GM12872 (cell line): ENCODE results near the gene BUB1B.

Source experiments
- TF ChIP-seq, protein P1 (sequence below): IDR thresholded peaks from 3 replicates; pipeline ENCODE4 v1.5.1; 2011; ENCODE audit warnings: low read depth, mild to moderate bottlenecking, low read length, moderate library complexity; ENCODE audit not compliant: insufficient read depth

BUB1B gene, protein sequence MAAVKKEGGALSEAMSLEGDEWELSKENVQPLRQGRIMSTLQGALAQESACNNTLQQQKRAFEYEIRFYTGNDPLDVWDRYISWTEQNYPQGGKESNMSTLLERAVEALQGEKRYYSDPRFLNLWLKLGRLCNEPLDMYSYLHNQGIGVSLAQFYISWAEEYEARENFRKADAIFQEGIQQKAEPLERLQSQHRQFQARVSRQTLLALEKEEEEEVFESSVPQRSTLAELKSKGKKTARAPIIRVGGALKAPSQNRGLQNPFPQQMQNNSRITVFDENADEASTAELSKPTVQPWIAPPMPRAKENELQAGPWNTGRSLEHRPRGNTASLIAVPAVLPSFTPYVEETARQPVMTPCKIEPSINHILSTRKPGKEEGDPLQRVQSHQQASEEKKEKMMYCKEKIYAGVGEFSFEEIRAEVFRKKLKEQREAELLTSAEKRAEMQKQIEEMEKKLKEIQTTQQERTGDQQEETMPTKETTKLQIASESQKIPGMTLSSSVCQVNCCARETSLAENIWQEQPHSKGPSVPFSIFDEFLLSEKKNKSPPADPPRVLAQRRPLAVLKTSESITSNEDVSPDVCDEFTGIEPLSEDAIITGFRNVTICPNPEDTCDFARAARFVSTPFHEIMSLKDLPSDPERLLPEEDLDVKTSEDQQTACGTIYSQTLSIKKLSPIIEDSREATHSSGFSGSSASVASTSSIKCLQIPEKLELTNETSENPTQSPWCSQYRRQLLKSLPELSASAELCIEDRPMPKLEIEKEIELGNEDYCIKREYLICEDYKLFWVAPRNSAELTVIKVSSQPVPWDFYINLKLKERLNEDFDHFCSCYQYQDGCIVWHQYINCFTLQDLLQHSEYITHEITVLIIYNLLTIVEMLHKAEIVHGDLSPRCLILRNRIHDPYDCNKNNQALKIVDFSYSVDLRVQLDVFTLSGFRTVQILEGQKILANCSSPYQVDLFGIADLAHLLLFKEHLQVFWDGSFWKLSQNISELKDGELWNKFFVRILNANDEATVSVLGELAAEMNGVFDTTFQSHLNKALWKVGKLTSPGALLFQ

DNA sequence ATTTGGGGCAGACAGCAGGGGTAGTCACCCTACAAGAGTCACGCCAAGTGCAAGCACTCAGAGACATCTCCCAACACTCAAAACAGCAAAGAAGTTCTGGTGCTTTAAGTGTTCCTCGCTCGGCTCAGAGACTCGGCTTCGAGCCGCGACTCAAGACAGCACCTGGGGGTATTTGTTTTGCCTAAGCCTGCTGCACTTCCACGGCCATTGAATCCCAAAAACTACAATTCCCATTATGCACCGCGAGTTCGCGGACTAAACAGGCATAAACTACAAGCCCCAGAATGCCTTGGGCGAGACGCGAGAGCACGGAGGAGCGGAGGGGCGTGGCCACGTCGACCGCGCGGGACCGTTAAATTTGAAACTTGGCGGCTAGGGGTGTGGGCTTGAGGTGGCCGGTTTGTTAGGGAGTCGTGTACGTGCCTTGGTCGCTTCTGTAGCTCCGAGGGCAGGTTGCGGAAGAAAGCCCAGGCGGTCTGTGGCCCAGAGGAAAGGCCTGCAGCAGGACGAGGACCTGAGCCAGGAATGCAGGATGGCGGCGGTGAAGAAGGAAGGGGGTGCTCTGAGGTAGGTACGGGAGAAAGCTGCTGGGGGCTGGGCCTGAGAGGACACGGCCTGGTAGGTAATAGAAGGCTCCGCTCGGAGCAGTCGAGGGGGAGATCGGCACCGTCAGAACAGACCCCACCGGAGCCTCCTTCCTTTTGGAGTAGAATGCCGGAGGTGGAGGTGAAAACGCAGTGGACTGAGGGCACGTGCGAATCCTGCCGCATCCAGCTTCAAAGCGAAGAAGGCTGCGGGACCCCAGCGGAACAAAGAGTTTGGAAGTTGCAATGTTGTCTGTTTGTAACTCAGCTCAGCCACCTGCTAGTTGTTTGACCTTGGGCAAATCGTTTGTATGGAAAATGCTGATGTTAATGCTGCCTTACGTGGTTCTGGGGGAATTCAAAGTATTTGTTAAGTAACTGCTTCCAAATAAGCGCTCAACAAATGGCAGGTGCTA lies at the start of gene BUB1B:
TSS of gene BUB1B (plus strand) at position 381 of the 1,000 bp plus-strand sequence. CDS start at position 533, 152 bp downstream.
- TF ChIP-seq, protein P1, sequence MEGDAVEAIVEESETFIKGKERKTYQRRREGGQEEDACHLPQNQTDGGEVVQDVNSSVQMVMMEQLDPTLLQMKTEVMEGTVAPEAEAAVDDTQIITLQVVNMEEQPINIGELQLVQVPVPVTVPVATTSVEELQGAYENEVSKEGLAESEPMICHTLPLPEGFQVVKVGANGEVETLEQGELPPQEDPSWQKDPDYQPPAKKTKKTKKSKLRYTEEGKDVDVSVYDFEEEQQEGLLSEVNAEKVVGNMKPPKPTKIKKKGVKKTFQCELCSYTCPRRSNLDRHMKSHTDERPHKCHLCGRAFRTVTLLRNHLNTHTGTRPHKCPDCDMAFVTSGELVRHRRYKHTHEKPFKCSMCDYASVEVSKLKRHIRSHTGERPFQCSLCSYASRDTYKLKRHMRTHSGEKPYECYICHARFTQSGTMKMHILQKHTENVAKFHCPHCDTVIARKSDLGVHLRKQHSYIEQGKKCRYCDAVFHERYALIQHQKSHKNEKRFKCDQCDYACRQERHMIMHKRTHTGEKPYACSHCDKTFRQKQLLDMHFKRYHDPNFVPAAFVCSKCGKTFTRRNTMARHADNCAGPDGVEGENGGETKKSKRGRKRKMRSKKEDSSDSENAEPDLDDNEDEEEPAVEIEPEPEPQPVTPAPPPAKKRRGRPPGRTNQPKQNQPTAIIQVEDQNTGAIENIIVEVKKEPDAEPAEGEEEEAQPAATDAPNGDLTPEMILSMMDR, result no peak

DNA sequence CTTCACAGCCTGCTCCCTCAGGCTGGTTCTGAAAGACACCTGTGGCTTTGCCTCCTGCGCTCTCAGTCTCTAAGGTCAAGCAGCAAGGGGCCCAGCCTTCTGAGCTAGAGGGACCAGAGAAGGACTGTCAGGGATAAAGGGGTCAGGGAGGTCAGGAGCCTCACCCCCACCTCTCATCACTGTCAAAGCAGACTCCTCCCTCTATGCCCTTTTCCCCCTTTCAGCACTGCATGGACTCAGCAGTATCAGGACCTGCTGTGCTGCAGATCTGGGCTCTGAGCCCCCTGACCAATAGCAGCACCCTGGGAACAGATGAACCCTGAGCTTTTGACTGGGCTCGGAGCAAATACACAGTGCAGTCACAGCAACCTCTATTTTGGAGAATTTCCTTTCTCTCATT lies 49.0 kb upstream of the BUB1B start:
- TF ChIP-seq, protein P1, result no peak

DNA sequence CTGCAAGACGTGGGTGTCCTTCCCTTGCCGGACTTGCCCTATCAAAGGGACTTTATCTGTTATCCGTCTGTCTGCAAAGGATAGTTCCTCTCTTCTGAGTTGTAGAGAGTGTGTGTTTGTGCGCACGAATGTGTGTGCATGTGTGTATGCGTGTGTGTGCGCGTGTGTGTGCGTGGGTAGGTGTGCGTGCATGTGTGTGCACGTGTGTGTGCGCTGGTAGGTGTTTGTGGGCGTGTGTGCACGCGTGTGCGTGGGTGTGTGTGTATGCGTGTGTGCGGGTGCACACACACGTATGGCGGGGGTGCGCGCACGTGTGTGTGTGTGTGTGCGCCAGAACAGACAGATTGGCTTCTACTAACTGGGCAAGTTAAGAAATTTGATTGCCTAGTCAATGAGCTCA lies 48.1 kb upstream of the BUB1B start:
- TF ChIP-seq, protein P1, result no peak

DNA sequence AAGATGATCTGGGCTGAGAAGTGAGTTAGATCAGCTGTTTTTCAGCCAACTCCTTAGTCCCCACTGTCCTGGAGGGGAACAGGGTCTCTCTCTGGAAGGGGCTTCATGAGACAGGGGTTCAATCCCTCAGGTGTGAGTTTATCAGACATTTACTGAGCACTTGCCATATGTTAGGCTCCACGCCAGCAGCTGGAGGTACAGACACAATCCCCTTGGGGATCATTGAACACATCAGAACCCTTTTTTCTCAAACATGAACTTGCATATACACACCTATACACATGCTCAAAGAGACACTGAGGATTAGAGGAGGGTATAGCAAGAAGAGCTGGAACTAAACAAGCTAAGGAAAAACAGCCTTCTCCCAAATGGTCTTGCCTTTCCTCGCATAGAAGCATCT lies 46.7 kb upstream of the BUB1B start:
- TF ChIP-seq, protein P1, result no peak

DNA sequence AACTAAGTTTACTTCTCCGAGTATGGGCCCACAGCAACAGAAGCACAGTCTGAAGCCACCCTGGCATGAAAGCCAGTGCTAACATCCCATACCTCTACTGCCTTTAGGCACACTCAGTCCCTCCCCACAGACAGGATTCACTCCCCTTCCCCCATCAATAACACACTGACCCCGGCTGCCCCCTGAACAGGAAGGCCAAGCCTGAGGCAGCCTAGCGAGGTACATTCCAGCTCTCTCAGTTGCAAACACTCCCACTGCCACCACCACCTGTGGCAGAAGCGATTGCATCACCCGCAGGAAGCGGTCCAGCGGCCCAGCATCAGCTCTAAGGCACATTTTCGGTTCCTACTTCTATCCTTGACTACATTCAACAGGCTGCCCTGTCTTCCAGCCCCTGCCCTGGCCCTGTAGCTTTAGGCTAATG lies 45.2 kb upstream of the BUB1B start:
- TF ChIP-seq, protein P1, result no peak

DNA sequence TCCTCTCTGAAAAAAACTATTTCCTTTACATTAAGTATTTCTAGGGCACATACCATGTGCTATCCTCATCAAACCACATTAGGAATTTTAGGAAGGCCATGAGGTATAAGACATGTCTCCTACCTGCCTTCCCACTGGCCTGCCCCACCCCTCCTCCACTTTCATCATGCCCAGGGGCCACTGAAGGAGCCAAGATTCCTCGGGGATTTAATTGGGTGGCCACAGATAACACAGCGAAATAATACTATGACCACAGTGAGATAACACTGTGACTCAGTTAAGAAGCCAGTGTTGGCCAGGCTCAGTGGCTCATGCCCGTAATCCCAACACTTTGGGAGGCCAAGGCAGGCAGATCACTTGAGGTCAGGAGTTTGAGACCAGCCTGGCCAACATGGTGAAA lies 42.4 kb upstream of the BUB1B start:
- TF ChIP-seq, protein P1, result no peak
